GM10266 (cell line): ENCODE measurements around the gene CACNA1D.

ENCODE experiments used
- DNase-seq: peaks from one replicate; pipeline ENCODE4 v3.0.0; 2012; ENCODE audit errors: extremely low spot score
- CTCF ChIP-seq: IDR thresholded peaks from 2 replicates; pipeline ENCODE4 v1.5.1; 2012; ENCODE audit warnings: mild to moderate bottlenecking, low read depth; ENCODE audit not compliant: control insufficient read depth, insufficient read depth; ENCODE audit errors: missing control alignments

The CACNA1D gene

GRCh38 chr3:53809267-53809666 lies 314.9 kb downstream of the CACNA1D start:
- no peak for DNase-seq

GRCh38 chr3:53809764-53810400 lies 315.5 kb downstream of the CACNA1D start:
- TF ChIP-seq CTCF = no peak
- no peak for DNase-seq

More at GRCh38 chr3:53809267-53809666, 314.9 kb downstream of the CACNA1D start:
- no peak for TF ChIP-seq CTCF

GRCh38 chr3:53811143-53811927 lies 316.9 kb downstream of the CACNA1D start:
- no peak for DNase-seq
- no peak for TF ChIP-seq CTCF

DNA sequence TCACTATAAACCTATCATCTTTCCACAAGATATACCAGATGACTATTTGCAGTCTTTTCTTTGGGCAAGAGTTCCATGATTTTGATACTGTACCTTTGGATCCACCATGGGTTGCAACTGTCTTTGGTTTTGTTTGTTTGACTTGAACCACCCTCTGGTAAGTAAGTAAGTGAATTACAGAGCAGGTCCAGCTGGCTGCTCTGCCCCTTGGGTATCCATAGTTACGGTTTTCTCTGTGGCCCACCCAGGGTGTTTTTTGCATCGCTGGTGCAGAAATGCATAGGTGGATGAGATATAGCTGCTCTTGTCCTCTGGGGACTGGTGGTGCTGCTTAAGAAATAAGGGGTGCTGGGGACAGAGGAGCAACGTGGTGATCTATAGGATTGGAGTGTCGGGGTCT lies 318.0 kb downstream of the CACNA1D start:
- DNase-seq = no peak
- TF ChIP-seq CTCF = no peak

DNA sequence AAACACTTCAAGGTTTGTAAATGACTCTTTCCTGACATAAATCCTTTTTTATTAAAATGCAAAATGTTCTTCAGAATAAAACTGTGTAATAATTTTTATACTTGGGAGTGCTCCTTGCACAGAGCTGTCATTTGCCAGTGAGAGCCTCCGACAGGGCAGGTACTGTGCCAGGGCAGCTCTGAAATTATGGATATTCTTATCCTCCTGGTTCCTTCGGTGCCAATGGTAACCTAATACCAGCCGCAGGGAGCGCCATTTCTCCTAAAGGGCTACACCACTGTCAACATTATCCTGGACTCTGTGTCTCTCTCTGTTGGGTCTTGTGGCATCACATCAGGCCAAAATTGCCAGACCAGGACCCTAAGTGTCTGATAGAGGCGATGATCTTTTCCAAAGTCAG lies 318.8 kb downstream of the CACNA1D start:
- TF ChIP-seq CTCF = no peak
- DNase-seq = no peak

DNA sequence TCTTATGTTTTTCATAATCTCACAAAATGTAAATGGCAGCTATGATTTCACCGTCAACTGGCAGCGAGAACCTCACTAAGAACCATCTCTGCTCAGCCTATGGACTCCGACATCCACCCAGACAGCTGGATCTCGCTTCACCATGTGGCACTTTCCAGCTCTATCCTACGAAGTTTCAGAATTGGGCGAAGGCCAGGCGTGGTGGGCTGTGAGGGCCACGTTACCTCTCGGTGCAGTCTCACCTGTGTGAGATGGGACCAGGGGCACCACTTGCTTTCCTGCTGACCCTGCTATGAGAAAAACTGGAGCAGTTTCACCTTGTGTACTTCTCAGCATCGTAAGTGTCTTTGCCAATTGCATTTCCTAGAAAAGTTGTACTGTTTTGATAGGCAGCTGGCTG lies 319.5 kb downstream of the CACNA1D start:
- no peak for TF ChIP-seq CTCF
- DNase-seq = no peak

DNA sequence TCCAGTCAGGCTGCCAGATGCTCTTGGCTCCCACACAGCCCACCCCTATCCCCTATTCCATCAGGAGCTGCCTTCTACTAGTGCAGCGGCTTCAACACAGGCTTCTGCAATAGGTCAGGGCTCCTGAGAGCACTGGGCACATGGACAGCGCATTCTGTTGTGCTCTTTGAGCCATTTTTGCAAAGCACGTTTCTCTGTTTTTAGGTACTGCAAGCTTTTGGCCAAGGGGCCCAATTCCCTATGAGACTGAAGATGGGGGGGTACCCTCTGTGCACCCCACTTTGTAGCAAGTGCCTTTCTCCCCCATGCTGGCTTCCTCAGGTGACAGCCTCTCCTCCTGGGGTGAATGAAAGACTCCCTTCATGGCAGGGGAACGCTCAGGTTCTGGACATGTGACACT lies 320.7 kb downstream of the CACNA1D start:
- no peak for DNase-seq
- no peak for TF ChIP-seq CTCF
